ENCODE results near the gene GHDC. TPM values are rescaled to one million over a fixed set of nuclear protein-coding genes. Genes with fewer than 3 reads are reported as not detected.
"Not testable (repeated sequence)": the region's sequence is repeated elsewhere in the genome, so short reads cannot be mapped to it uniquely, and the experiment has no call there.

The GHDC gene
- total RNA-seq, 1 experiment from 2014 or later = 8.9 TPM

- intact Hi-C loops (cut with micrococcal nuclease) = no loop called here
- no TSS peak for BruUV-seq (replicated peaks)
- ChIA-PET POLR2A (interaction anchor here (1.1 kb wide), 1 partner anchor 18 kb away, joined by 3 read pairs; no protein-coding TSS in a partner anchor), CTCF (no interaction called here)
- no peak for DNase-seq (ENCODE audit: unreplicated experiment)
- Mint-ChIP-seq H3K27me3 (ENCODE audit: insufficient read depth, unreplicated experiment) (no peaks in the 10 kb centered on the region), H3K36me3 (ENCODE audit: insufficient read depth, unreplicated experiment) (no peaks in the 10 kb centered on the region), H3K4me3 (ENCODE audit: unreplicated experiment) (no peak overlapping the region), H3K9me3 (ENCODE audit: unreplicated experiment) (no peaks in the 10 kb centered on the region), H3K27ac (ENCODE audit: low read depth, unreplicated experiment) (no peak overlapping the region), H3K4me1 (ENCODE audit: insufficient read depth, unreplicated experiment) (peaks cover 8% of the 10 kb centered on the region)
- no peak for TF ChIP-seq CTCF (IDR thresholded peaks at IDR 0.05; ENCODE audit: unreplicated experiment)
Measured at GRCh38 chr17:42188749-42189650, 5.3 kb downstream of the GHDC start.

- Mint-ChIP-seq H3K27ac (ENCODE audit: low read depth, unreplicated experiment) (no peak overlapping the region), H3K36me3 (ENCODE audit: insufficient read depth, unreplicated experiment) (no peaks in the 10 kb centered on the region), H3K4me1 (ENCODE audit: insufficient read depth, unreplicated experiment) (no peaks in the 10 kb centered on the region), H3K27me3 (ENCODE audit: insufficient read depth, unreplicated experiment) (no peaks in the 10 kb centered on the region), H3K4me3 (ENCODE audit: unreplicated experiment) (no peak overlapping the region), H3K9me3 (ENCODE audit: unreplicated experiment) (no peaks in the 10 kb centered on the region)
- ChIA-PET CTCF (interaction anchor here (0.6 kb wide), 2 partner anchors 66 to 235 kb away, joined by 3 to 4 read pairs; no protein-coding TSS in a partner anchor), POLR2A (interaction anchor here (0.5 to 0.7 kb wide), 2 partner anchors 15 to 1209 kb away, joined by 3 to 4 read pairs; no protein-coding TSS in a partner anchor)
- TF ChIP-seq CTCF (IDR thresholded peaks at IDR 0.05; ENCODE audit: unreplicated experiment) = no peak
- no peak for DNase-seq (ENCODE audit: unreplicated experiment)
- no TSS peak for BruUV-seq (replicated peaks)
- intact Hi-C loops (cut with micrococcal nuclease) = no loop called here
Measured at GRCh38 chr17:42187833-42188232, 6.5 kb downstream of the GHDC start.

- H3K9me3 Mint-ChIP-seq (ENCODE audit: unreplicated experiment); BruUV-seq (replicated peaks); intact Hi-C loops (cut with micrococcal nuclease); DNase-seq (ENCODE audit: unreplicated experiment); POLR2A ChIA-PET; H3K4me3 Mint-ChIP-seq (ENCODE audit: unreplicated experiment); H3K27ac Mint-ChIP-seq (ENCODE audit: low read depth, unreplicated experiment); H3K4me1 Mint-ChIP-seq (ENCODE audit: insufficient read depth, unreplicated experiment); CTCF ChIA-PET; H3K36me3 Mint-ChIP-seq (ENCODE audit: insufficient read depth, unreplicated experiment); H3K27me3 Mint-ChIP-seq (ENCODE audit: insufficient read depth, unreplicated experiment): not testable (repeated sequence)
Measured at GRCh38 chr17:42186191-42186590, 8.1 kb downstream of the GHDC start.

- no peak for TF ChIP-seq CTCF (IDR thresholded peaks at IDR 0.05; ENCODE audit: unreplicated experiment)
- H3K4me3 Mint-ChIP-seq (ENCODE audit: unreplicated experiment) = no peak overlapping the region
- no TSS peak for BruUV-seq (replicated peaks)
- no peaks in the 10 kb centered on the region for H3K4me1 Mint-ChIP-seq (ENCODE audit: insufficient read depth, unreplicated experiment)
- no peaks in the 10 kb centered on the region for H3K9me3 Mint-ChIP-seq (ENCODE audit: unreplicated experiment)
- POLR2A ChIA-PET = no interaction called here
- no peak overlapping the region for H3K27ac Mint-ChIP-seq (ENCODE audit: low read depth, unreplicated experiment)
- H3K36me3 Mint-ChIP-seq (ENCODE audit: insufficient read depth, unreplicated experiment) = no peaks in the 10 kb centered on the region
- no peak for DNase-seq (ENCODE audit: unreplicated experiment)
- intact Hi-C loops (cut with micrococcal nuclease) = no loop called here
- CTCF ChIA-PET = no interaction called here
- no peaks in the 10 kb centered on the region for H3K27me3 Mint-ChIP-seq (ENCODE audit: insufficient read depth, unreplicated experiment)
Measured at GRCh38 chr17:42185621-42185930, 8.7 kb downstream of the GHDC start.

Measured in MCF 10A (cell line).